C4-2B (cell line): ENCODE results near the gene TGM4.

Source experiments
- H3K27ac ChIP-seq: fragments of 450-650 bp; 2 replicates; pipeline ENCODE4 v1.5.1; 2017
- ZFX ChIP-seq: fragments of 450-650 bp; IDR thresholded peaks from 2 replicates; pipeline ENCODE4 v1.6.1; 2017
- TF ChIP-seq, protein P1 (sequence below): fragments of 450-650 bp; conservative IDR thresholded peaks from 2 replicates; pipeline ENCODE4 v1.5.1; 2017; ENCODE audit warnings: mild to moderate bottlenecking

The TGM4 gene

DNA sequence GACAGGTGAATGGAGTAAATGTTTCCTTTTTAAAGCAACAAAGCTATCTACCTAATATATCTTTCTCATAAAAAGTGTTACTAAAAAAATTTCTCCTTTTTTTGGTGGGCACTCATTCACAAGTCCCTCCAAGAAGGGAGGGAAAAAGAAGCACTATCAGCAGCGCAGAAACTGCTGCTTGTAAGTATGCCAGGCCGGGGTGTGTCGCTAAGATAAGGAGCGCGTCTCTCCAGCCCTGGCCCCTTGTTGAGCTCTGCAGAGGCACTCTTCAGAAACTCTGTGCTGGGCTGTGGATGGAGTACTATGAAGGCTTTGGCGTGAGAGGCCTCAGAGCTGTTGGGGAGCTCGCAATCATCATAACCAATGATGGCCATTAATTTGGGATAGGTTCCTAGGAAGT lies 52.5 kb downstream of the TGM4 start:
- TF ChIP-seq, protein P1, sequence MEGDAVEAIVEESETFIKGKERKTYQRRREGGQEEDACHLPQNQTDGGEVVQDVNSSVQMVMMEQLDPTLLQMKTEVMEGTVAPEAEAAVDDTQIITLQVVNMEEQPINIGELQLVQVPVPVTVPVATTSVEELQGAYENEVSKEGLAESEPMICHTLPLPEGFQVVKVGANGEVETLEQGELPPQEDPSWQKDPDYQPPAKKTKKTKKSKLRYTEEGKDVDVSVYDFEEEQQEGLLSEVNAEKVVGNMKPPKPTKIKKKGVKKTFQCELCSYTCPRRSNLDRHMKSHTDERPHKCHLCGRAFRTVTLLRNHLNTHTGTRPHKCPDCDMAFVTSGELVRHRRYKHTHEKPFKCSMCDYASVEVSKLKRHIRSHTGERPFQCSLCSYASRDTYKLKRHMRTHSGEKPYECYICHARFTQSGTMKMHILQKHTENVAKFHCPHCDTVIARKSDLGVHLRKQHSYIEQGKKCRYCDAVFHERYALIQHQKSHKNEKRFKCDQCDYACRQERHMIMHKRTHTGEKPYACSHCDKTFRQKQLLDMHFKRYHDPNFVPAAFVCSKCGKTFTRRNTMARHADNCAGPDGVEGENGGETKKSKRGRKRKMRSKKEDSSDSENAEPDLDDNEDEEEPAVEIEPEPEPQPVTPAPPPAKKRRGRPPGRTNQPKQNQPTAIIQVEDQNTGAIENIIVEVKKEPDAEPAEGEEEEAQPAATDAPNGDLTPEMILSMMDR: no peak
- TF ChIP-seq ZFX: no peak
- H3K27ac ChIP-seq: no peak overlapping the region

DNA sequence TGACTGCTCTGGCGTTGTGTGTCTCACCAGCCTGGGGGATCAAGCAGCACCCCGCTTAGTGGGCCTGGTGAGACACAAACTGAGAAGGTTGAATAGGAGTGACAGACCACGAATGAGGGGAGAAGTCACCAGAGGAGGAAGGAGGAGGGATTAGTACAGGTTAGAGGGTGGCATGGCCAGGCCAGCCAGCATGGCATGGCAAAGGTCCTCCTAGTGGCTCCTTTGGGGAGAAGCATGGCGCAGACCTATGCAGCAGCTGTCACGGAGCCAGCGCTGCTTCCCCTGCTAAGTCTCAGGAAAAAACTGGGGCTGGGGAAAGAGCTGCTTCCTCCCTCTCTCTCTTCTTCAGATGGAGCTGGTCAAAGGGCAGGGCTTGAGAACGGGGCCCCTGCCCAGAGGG lies 53.0 kb downstream of the TGM4 start:
- TF ChIP-seq, protein P1: no peak
- no peak for TF ChIP-seq ZFX
- no peak overlapping the region for H3K27ac ChIP-seq

DNA sequence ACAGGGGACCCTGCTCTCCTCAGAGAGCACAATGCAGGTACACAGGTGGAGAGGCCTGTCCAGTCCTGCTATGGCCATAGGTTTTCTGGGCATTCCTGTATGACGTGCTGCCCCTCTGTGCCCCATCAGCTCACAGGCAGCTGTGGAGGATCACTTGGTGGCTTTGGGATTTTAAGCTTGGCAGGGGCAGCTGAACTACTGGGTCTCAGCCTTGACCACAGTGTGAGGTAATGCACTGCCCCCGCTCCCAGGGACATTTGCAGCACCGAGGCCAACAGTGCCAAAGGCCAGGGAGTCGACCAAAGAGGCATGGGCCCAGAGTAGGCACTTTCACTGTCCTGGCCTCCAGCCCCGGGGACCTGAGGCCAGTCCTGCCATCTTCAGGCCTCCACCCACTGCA lies 55.4 kb downstream of the TGM4 start:
- TF ChIP-seq, protein P1: no peak
- no peak for TF ChIP-seq ZFX

DNA sequence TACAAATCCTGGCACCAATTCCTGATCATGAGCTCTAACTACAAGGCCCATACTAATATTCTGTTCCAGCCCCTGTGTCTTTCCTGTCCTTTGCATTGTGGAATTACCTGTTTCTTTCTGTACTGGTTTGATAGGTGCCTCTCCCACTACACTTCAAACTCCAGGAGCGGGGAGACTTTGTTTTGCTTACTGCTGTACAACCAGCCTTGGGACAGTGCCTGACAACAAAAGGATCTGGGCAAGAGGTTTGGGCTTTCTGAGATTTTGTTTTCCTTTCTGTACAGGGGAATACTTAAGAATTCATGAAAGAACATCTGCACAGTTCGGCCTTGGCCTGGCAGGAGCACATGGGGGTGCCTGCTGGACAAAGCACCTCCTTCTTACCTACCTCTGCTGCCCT lies 56.5 kb downstream of the TGM4 start:
- no peak overlapping the region for H3K27ac ChIP-seq
- TF ChIP-seq, protein P1: no peak
- no peak for TF ChIP-seq ZFX

More for the DNA sequence above, 55.4 kb downstream of the TGM4 start:
- no peak overlapping the region for H3K27ac ChIP-seq

DNA sequence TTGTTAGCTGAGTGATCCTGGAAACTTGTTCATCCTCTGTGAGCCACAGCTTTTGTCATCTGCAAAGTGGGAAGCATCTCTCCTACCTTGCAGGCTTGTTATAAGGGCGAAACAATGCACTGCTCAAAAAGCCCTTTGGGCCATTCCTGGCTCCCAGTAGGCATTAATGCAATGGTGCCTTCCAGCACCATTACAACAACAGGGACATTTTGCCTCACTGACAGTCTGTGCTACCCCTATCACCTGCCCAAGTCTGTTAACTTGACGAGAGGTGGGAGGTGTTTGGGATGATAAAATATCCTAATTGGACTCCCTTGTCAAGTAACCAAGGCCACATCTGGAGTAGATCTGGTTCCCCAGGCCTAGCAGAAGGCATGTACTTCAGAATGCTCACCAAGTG lies 57.4 kb downstream of the TGM4 start:
- TF ChIP-seq ZFX: no peak
- TF ChIP-seq, protein P1: no peak

DNA sequence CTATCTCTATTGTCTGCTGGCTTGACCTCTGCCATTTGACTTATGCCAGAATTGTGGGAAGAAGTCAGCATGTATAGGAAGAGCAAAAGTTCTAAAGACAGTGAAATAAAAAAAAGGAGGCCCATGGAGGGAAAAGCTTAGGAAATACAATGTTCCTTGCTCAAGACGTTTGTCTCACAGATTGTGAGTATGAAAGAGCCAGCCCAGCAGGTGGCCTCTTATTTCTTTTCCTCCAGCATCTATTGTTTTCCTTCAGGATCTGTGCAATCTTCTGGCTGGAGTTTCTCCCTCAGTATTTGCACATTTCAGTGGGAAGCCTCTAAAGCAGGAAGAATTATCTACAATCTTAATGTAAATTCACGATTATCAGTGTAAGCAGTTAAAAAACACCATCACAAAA lies 57.9 kb downstream of the TGM4 start:
- TF ChIP-seq, protein P1: no peak
- TF ChIP-seq ZFX: no peak
- H3K27ac ChIP-seq: no peak overlapping the region

More for the DNA sequence above, 57.4 kb downstream of the TGM4 start:
- H3K27ac ChIP-seq: no peak overlapping the region

DNA sequence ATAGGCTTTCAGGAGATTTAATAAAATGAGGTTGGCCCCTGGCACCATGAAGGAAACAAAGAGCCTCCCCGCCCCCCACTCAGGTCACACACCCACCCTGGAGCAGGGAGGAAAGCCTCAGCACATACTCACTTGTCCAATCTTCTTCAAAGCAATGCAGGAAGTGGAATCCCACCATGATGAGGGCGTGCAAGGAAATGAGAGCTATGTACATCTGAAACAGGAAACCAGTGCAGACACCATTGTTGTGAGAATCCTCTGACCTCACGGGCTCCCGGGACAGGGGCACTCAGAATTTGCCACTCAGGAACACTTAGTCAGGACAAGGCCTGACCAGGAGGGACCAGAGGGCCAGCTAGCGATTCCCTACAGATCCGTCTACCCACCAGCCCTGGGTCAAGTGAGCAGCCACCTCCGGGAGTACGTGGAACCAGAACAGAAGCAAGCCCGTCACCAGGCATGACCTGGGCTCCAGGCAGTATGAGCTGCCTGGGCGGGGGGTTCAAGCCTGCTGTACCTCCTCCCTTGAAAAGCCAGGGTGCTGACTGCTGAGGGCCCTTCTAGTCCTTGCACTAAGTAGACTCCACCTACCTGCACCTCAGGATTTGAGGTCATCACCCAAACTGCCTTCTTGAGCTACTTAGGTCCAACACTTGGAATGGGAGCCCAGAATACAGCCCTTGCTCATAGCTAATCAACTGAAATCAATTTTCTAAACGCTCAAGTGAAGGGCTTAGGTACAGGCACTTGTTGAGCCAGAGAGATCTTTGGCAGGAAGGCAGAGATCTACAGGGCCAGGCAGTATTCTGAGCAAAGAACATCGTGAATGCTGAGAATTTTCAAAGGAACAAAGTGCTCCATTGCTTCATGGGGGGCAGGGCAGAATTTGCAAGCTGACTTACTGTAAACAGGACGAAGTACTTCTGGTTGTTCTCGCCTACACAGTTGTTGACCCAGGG lies 58.9 kb downstream of the TGM4 start:
- no peak overlapping the region for H3K27ac ChIP-seq
- no peak for TF ChIP-seq ZFX
- TF ChIP-seq, protein P1: no peak
